Bronchial epithelial cell (primary cell): Measurements from ENCODE around the gene ZFAND2A. TPM values are rescaled to one million over a fixed set of nuclear protein-coding genes. Genes with fewer than 3 reads are reported as not detected.

Experiments used
- DNase-seq: peaks from one replicate; pipeline ENCODE4 v3.0.0-alpha.2; 2010; ENCODE audit warnings: low read depth
- FAIRE-seq: peaks from 2 replicates; lab custom pipeline; 2011; peaks lifted over from hg19 to GRCh38; lab: Jason Lieb, UNC
- H3K27me3 ChIP-seq: 2 replicates; pipeline ENCODE4 v1.5.1; 2011; ENCODE audit warnings: low read length; ENCODE audit not compliant: control insufficient read depth, insufficient read depth
- H3K36me3 ChIP-seq: 2 replicates; pipeline ENCODE4 v1.5.1; 2011; ENCODE audit warnings: low read length; ENCODE audit not compliant: control insufficient read depth, insufficient read depth
- H3K4me3 ChIP-seq: 2 replicates; pipeline ENCODE4 v1.5.1; 2011; ENCODE audit warnings: mild to moderate bottlenecking, low read depth, low read length, control low read depth
- total RNA-seq: library from RNA; depleted of rRNA; stranded (reverse); fragments of >200 nt; gene quantifications from 2 replicates; pipeline ENCODE4 v1.2.1, GENCODE V29; 2014
- TF ChIP-seq, protein P1 (sequence below): IDR thresholded peaks from 2 replicates; pipeline ENCODE4 v1.5.1; 2011; ENCODE audit warnings: mild to moderate bottlenecking, moderate library complexity, low read length, control low read depth, inconsistent platforms; ENCODE audit not compliant: insufficient read depth, severe bottlenecking

The ZFAND2A gene
- total RNA-seq, 1 donor from 2014 or later = 53.4 TPM

DNA sequence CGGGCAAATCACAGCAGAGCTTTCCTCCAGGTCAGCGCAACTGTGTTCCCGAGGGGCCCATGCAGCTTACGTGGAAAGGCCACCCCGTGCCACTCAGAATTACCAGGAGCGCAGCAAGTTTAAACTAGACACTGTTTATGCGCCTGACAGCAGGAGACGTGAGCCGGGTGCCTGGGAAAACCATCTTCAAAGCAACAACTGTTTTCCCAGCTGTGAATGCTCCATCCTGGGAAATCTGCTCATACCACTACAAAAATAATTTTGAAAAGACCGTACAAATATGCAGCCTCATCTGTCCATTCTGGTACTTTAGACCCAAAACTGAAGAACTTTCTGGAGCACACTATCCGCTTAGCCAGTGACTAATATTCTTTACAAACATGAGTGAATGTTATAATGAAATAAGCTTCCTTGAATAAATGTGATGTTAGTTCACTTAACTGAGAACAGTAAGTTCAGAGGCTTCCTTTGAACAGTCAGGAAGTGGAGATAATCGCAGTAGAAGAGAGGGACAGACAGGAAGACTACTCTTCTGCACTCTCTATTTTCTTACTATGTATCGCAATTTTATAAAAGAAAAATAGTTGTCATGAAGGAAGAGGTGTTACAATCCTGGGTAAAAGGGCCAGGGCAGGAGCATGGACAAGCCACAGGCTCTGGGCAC lies 55.3 kb downstream of the ZFAND2A start:
- DNase-seq (no peak), FAIRE-seq (no peak)
- Histone ChIP-seq H3K27me3 (no peaks in the 10 kb centered on the region), H3K36me3 (peaks cover 2% of the 10 kb centered on the region), H3K4me3 (no peak overlapping the region)
- TF ChIP-seq, protein P1, sequence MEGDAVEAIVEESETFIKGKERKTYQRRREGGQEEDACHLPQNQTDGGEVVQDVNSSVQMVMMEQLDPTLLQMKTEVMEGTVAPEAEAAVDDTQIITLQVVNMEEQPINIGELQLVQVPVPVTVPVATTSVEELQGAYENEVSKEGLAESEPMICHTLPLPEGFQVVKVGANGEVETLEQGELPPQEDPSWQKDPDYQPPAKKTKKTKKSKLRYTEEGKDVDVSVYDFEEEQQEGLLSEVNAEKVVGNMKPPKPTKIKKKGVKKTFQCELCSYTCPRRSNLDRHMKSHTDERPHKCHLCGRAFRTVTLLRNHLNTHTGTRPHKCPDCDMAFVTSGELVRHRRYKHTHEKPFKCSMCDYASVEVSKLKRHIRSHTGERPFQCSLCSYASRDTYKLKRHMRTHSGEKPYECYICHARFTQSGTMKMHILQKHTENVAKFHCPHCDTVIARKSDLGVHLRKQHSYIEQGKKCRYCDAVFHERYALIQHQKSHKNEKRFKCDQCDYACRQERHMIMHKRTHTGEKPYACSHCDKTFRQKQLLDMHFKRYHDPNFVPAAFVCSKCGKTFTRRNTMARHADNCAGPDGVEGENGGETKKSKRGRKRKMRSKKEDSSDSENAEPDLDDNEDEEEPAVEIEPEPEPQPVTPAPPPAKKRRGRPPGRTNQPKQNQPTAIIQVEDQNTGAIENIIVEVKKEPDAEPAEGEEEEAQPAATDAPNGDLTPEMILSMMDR = no peak

DNA sequence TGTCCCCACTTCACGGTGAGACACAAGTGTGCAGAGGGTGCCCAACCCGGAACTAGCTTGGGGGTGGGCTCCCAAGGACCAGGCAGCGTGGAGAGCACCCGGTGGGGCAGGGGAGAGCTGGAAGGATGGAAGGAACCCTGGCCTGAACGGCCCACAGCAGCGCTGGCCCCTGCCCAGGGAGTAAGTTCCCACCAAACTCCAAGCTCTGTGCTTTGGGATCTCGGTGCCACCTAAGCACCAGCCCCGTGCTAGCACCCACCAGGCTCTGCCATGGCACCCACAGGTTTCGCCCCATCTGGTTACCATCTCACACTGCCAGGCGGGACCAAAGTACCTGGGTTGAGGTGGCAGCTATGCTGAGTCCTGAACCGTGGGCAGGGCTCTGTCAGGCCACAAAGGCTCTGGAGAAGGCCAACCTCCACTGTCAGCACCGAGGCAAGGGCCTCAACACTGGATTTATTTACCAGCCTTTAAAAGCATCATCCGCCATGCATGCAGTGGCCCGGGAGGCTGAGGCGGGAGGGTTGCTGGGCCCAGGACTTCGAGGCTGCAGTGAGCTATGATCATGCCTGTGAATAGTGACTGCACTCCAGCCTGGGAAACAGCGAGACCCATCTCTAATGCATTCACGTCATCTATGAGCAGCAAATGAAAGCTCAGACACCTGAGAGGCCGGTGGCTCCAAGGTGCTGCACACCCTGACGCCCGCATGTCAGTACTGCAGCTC lies 56.0 kb downstream of the ZFAND2A start:
- Histone ChIP-seq H3K36me3 (peaks cover 2% of the 10 kb centered on the region), H3K4me3 (no peak overlapping the region), H3K27me3 (no peaks in the 10 kb centered on the region)
- FAIRE-seq (no peak), DNase-seq (no peak)
- TF ChIP-seq, protein P1 = no peak

DNA sequence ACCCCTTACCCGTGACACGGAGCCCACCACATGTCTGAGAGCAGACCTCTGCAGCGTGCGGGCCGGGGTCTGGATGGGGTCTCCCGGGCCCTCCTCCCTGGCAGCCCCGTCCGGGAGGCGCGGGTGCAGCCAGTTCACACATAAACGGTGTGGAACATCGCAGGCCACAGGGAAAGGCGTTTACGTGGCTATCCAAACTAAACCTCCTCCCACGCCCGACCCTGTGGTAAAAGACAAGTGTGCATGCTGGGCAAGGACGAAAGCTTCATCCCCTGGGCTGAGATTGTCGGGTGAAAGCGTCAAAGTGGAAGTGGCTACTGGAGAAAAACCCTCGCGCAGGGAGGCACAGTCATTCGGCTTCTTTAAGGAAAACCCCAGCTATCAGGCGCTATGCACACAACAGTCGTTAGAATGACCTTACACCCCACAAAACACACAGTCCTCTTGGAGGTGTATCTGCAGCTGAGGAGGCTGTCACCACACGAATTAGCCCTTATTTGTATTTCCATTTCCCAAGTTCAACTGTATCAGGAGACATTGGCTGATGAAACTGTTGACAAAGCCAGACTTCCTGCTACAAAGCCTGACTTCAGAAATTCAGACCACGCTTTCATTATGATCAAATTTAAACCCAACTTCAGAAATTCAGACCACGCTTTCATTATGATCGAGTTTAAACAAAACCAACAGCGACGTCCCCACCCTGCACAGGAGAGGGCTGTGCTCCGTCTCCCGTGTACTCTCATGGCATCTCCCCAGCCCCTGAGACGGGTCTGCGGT lies 56.8 kb downstream of the ZFAND2A start:
- Histone ChIP-seq H3K4me3 (no peak overlapping the region), H3K27me3 (no peaks in the 10 kb centered on the region), H3K36me3 (peaks cover 2% of the 10 kb centered on the region)
- no peak for FAIRE-seq
- DNase-seq = no peak
- TF ChIP-seq, protein P1 = no peak

Other genes starting within 250 kb of the ZFAND2A start
- 26.9 and 45.3 TPM in 2 replicates for gene ADAP1, start 205.5 kb downstream of the ZFAND2A start, total RNA-seq
- 12.9 and 17.5 TPM in 2 replicates for gene COX19, start 184.6 kb downstream of the ZFAND2A start, total RNA-seq
- gene CYP2W1, start 177.0 kb downstream of the ZFAND2A start, total RNA-seq = 0.51 TPM in 1 of 2 replicates, not detected in the other
- 1.0 and 1.3 TPM in 2 replicates for gene GPR146, start 115.7 kb downstream of the ZFAND2A start, total RNA-seq
- gene GPER1, start 72.1 kb downstream of the ZFAND2A start, total RNA-seq = under 0.01 and 0.13 TPM in 2 replicates
- not detected in 2 replicates for gene UNCX, start 72.7 kb upstream of the ZFAND2A start, total RNA-seq